LNCaP clone FGC (cell line): ENCODE data around the gene FRMPD3.

Experiments
- DNase-seq: peaks from one replicate; pipeline ENCODE4 v3.0.0-alpha.2; 2011; ENCODE audit warnings: low read depth
- H3K4me3 ChIP-seq: 2 replicates; pipeline ENCODE4 v1.5.1; 2011; ENCODE audit warnings: mild to moderate bottlenecking, low read depth, low read length, control low read depth
- CTCF ChIP-seq: IDR thresholded peaks from 2 replicates; pipeline ENCODE4 v1.5.1; 2012; ENCODE audit warnings: mild to moderate bottlenecking; ENCODE audit not compliant: control insufficient read depth, insufficient read depth; ENCODE audit errors: extremely low read depth

Gene FRMPD3

GRCh38 chrX:107448998-107449835 is at the start of gene FRMPD3:
FRMPD3 (plus strand) TSS chrX:107449652; CDS start chrX:107526589, 76,937 bp downstream.
- no peak for DNase-seq
- TF ChIP-seq CTCF, result 0 out of 2 replicates have a peak, but pooled peaks have one; percentile 26
- H3K4me3 ChIP-seq, result peak within 1 kb of the TSS; percentile 54

- no peak overlapping the region for H3K4me3 ChIP-seq
- no peak for TF ChIP-seq CTCF
- no peak for DNase-seq
These were observed 28.9 kb upstream of the FRMPD3 start for GRCh38 chrX:107420571-107420970.

GRCh38 chrX:107421337-107421861 is 28.1 kb upstream of the FRMPD3 start:
- DNase-seq, result no peak
- H3K4me3 ChIP-seq, result no peak overlapping the region
- TF ChIP-seq CTCF, result no peak

GRCh38 chrX:107429090-107429489 is 20.4 kb upstream of the FRMPD3 start:
- no peak overlapping the region for H3K4me3 ChIP-seq
- TF ChIP-seq CTCF, result peak; percentile 54
- peak; percentile 35 for DNase-seq

GRCh38 chrX:107440187-107440586 is 9.3 kb upstream of the FRMPD3 start:
- no peak overlapping the region for H3K4me3 ChIP-seq
- TF ChIP-seq CTCF, result no peak
- no peak for DNase-seq

- H3K4me3 ChIP-seq, result no peak overlapping the region
- no peak for TF ChIP-seq CTCF
- DNase-seq, result no peak
These were observed 8.8 kb upstream of the FRMPD3 start for GRCh38 chrX:107440692-107441091.
